ENCODE measurements around the gene HELZ. TPM values are rescaled to one million over a fixed set of nuclear protein-coding genes. Genes with fewer than 3 reads are reported as not detected.

HELZ gene
- polyA plus RNA-seq, 1 of the 3 experiments (the other 2 are of a cell fraction), result 4.3 TPM

DNA sequence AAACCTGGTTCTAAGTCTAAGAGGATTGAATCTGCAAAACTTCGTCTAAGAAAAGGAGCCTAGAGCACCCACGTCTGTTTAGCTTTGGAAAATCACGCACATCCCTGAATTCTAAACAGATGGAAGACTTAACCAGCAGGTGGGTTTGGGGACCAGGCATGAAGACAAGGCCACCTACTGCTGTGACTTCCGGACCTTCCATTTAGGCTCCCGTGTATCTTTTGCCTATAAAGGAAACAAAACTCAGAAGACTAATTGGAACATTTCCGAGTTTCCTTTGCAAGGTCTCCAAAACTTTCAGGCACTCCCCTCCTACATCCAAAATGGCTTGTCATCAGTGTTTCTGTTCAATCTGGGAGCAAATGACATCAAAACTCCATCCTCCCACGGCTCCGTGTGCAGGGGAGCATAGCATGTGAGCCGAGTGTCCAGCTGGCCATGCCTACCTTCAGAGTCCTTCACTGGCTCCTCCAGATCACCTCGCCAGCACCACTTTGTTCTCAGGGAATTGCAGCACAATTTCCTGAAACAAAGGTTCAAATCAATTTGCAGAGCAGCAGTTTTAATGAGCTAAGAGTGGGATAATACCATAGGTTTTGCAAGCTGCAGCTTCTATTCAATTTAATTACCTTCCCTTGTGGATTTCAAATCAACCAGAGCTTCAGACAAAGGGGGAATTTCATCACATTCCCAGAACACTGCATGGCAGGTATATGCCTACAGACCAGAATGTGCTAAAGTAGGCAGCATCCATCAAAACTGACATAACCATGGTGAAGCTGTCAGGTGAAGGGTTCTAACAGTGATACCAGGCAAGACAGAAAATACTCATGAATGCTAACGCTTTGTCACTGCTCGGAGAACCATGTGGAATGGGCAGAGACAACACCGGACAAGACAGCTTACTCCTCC is 177.2 kb downstream of the HELZ start:
- CTCF ChIA-PET, result interaction anchor here (0.9 to 5.0 kb wide), 10 partner anchors 10 to 341 kb away, joined by 3 to 21 read pairs (median 5); no protein-coding TSS in a partner anchor
- H3K79me2 ChIP-seq (ENCODE audit: insufficient read depth), result no peaks in the 10 kb centered on the region

More for the DNA sequence above, 177.2 kb downstream of the HELZ start:
- no peak for DNase-seq
- H3K36me3 ChIP-seq (replicated peaks in 1 of 2; ENCODE audit: control insufficient read depth in 1 of 2, insufficient read depth in 2 of 2, low read length in 1 of 2), result peaks cover 0 to 13% of the 10 kb centered on the region in 2 experiments
- no peaks in the 10 kb centered on the region for H3K27me3 ChIP-seq (ENCODE audit: insufficient read depth)
- TF ChIP-seq MEF2A (IDR thresholded peaks at IDR 0.05; ENCODE audit: borderline replicate concordance, low read depth) (no peak), TCF12 (IDR thresholded peaks at IDR 0.05) (no peak), YY1 (IDR thresholded peaks at IDR 0.05; ENCODE audit: low read depth) (no peak), SIN3A (IDR thresholded peaks at IDR 0.05; ENCODE audit: borderline replicate concordance, low read depth, low read length) (no peak), RFX5 (IDR thresholded peaks at IDR 0.05; ENCODE audit: low read length) (no peak), TAF1 (IDR thresholded peaks at IDR 0.05; ENCODE audit: borderline replicate concordance, low read depth, low read length) (no peak), NFIC (IDR thresholded peaks at IDR 0.05; ENCODE audit: borderline replicate concordance) (no peak), PBX3 (IDR thresholded peaks at IDR 0.05) (no peak), ELF1 (IDR thresholded peaks at IDR 0.05) (no peak), POLR2AphosphoS5 (IDR thresholded peaks at IDR 0.05; ENCODE audit: low read depth, low read length) (no peak), EP300 (IDR thresholded peaks at IDR 0.05; ENCODE audit: borderline replicate concordance in 1 of 2, low read depth in 1 of 2, low read length in 1 of 2) (no peak), RCOR1 (IDR thresholded peaks at IDR 0.05; ENCODE audit: low read length) (no peak), TEAD4 (IDR thresholded peaks at IDR 0.05; ENCODE audit: borderline replicate concordance, insufficient read depth) (no peak)
- TF ChIP-seq, protein P1, sequence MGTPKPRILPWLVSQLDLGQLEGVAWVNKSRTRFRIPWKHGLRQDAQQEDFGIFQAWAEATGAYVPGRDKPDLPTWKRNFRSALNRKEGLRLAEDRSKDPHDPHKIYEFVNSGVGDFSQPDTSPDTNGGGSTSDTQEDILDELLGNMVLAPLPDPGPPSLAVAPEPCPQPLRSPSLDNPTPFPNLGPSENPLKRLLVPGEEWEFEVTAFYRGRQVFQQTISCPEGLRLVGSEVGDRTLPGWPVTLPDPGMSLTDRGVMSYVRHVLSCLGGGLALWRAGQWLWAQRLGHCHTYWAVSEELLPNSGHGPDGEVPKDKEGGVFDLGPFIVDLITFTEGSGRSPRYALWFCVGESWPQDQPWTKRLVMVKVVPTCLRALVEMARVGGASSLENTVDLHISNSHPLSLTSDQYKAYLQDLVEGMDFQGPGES (IDR thresholded peaks at IDR 0.05; ENCODE audit: low read depth, low read length), result no peak
- TF ChIP-seq, protein P2, sequence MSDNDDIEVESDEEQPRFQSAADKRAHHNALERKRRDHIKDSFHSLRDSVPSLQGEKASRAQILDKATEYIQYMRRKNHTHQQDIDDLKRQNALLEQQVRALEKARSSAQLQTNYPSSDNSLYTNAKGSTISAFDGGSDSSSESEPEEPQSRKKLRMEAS (IDR thresholded peaks at IDR 0.05; ENCODE audit: low read depth), result no peak
- TF ChIP-seq, protein P3, sequence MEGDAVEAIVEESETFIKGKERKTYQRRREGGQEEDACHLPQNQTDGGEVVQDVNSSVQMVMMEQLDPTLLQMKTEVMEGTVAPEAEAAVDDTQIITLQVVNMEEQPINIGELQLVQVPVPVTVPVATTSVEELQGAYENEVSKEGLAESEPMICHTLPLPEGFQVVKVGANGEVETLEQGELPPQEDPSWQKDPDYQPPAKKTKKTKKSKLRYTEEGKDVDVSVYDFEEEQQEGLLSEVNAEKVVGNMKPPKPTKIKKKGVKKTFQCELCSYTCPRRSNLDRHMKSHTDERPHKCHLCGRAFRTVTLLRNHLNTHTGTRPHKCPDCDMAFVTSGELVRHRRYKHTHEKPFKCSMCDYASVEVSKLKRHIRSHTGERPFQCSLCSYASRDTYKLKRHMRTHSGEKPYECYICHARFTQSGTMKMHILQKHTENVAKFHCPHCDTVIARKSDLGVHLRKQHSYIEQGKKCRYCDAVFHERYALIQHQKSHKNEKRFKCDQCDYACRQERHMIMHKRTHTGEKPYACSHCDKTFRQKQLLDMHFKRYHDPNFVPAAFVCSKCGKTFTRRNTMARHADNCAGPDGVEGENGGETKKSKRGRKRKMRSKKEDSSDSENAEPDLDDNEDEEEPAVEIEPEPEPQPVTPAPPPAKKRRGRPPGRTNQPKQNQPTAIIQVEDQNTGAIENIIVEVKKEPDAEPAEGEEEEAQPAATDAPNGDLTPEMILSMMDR (IDR thresholded peaks at IDR 0.05), result no peak
- no peaks in the 10 kb centered on the region for H3K9me2 ChIP-seq
- no peaks in the 10 kb centered on the region for H3K9me3 ChIP-seq
- no peak overlapping the region for H3K4me2 ChIP-seq
- no peaks in the 10 kb centered on the region for H3F3A ChIP-seq (replicated peaks; ENCODE audit: insufficient read depth)
- 96% methylated on average over 13 of the region's 13 CpGs for WGBS (ENCODE audit: low lambda C conversion rate)
- POLR2A ChIA-PET, result interaction anchor here (1.4 to 1.8 kb wide), 2 partner anchors 58 to 101 kb away, joined by 3 to 4 read pairs; no protein-coding TSS in a partner anchor
- H4K20me1 ChIP-seq (ENCODE audit: insufficient read depth), result no peaks in the 10 kb centered on the region
- no peak overlapping the region; a peak in 1 of 4 replicates for H3K27ac ChIP-seq (ENCODE audit: low read depth in 2 of 2, low read length in 1 of 2)
- H3K9ac ChIP-seq, result no peak overlapping the region
- no peak overlapping the region for H2AFZ ChIP-seq (ENCODE audit: low read depth)
- H3K4me3 ChIP-seq (ENCODE audit: low read depth in 2 of 2, low read length in 1 of 2), result no peak overlapping the region
- peaks cover 0 to 26% of the 10 kb centered on the region in 2 experiments; a peak in 1 of 4 replicates for H3K4me1 ChIP-seq (ENCODE audit: control insufficient read depth in 1 of 2, insufficient read depth in 2 of 2, low read depth in 1 of 2, low read length in 1 of 2)
